Smooth muscle cell (in vitro differentiated cells): ENCODE measurements around the gene CNTNAP2. TPM values are rescaled to one million over a fixed set of nuclear protein-coding genes. Genes with fewer than 3 reads are reported as not detected.

ENCODE experiments used
- DNase-seq: peaks from one replicate; lab custom pipeline; 2025; ENCODE audit not compliant: unreplicated experiment; lab: John Stamatoyannopoulos, UW
- H2AFZ ChIP-seq: fragments of 200-600 bp; sonication (generic); 2 replicates; pipeline ENCODE4 v1.6.0; 2016; ENCODE audit warnings: antibody characterized with exemption, low read depth, mild to moderate bottlenecking
- H3F3A ChIP-seq: fragments of 200-600 bp; sonication (generic); 2 replicates; pipeline ENCODE4 v1.6.0; 2017; ENCODE audit warnings: antibody characterized with exemption, low read depth
- H3K27ac ChIP-seq: fragments of 200-600 bp; sonication (generic); 2 replicates; pipeline ENCODE4 v1.5.1; 2016; ENCODE audit warnings: low read depth, mild to moderate bottlenecking
- H3K27me3 ChIP-seq: fragments of 200-600 bp; sonication (generic); 2 replicates; pipeline ENCODE4 v1.6.1; 2016; ENCODE audit warnings: low read depth, mild to moderate bottlenecking
- H3K36me3 ChIP-seq: fragments of 200-600 bp; sonication (generic); 2 replicates; pipeline ENCODE4 v1.5.1; 2016; ENCODE audit warnings: low read depth
- H3K4me1 ChIP-seq: fragments of 200-600 bp; sonication (generic); 2 replicates; pipeline ENCODE4 v1.5.1; 2016; ENCODE audit warnings: low read depth
- H3K4me2 ChIP-seq: fragments of 200-600 bp; sonication (generic); 2 replicates; pipeline ENCODE4 v1.6.0; 2016; ENCODE audit warnings: mild to moderate bottlenecking
- H3K4me3 ChIP-seq: fragments of 200-600 bp; sonication (generic); 2 replicates; pipeline ENCODE4 v1.5.1; 2016; ENCODE audit warnings: mild to moderate bottlenecking
- H3K79me2 ChIP-seq: fragments of 200-600 bp; sonication (generic); 2 replicates; pipeline ENCODE4 v1.6.0; 2016; ENCODE audit warnings: low read depth, mild to moderate bottlenecking
- H3K9ac ChIP-seq: fragments of 200-600 bp; sonication (generic); 2 replicates; pipeline ENCODE4 v1.6.0; 2016; ENCODE audit warnings: low read depth
- H3K9me3 ChIP-seq: fragments of 200-600 bp; sonication (generic); replicated peaks from 2 replicates; pipeline ENCODE4 v1.5.1; 2016; ENCODE audit warnings: low read depth
- H4K20me1 ChIP-seq: fragments of 200-600 bp; sonication (generic); 2 replicates; pipeline ENCODE4 v1.6.0; 2016; ENCODE audit warnings: low read depth
- CTCF ChIP-seq: fragments of 200-600 bp; sonication (generic); IDR thresholded peaks from 2 replicates; pipeline ENCODE4 v1.5.1; 2017; ENCODE audit warnings: borderline replicate concordance, mild to moderate bottlenecking, antibody characterized with exemption; ENCODE audit not compliant: insufficient read depth, poor library complexity, severe bottlenecking
- WGBS: methylation state at CpG from one replicate; pipeline ENCODE4 v1.1.7; 2016; ENCODE audit warnings: low lambda C conversion rate; 5-methylcytosine and 5-hydroxymethylcytosine counted together
- polyA plus RNA-seq: library from polyadenylated mRNA; unstranded; fragments of >200 nt; fragmentation: Nextera tagmentation; extraction: Ambion mirVana; gene quantifications from 2 replicates; pipeline ENCODE4 v1.2.1, GENCODE V29; 2016
- total RNA-seq: library from RNA; depleted of rRNA; stranded (reverse); fragments of >200 nt; gene quantifications from 2 replicates; pipeline ENCODE4 v1.2.3, GENCODE V29; 2014

CNTNAP2 gene
- total and polyA plus RNA-seq, 2 experiments from 2014 or later = 1.7 to 9.0 TPM

GRCh38 chr7:147857152-147858140 lies 1740.8 kb downstream of the CNTNAP2 start:
- Histone ChIP-seq H3K27me3 (no peaks in the 10 kb centered on the region), H3K9ac (no peak overlapping the region), H3K27ac (no peak overlapping the region), H3K4me2 (no peak overlapping the region), H3K9me3 (no peaks in the 10 kb centered on the region), H2AFZ (no peak overlapping the region), H3K36me3 (no peaks in the 10 kb centered on the region), H4K20me1 (no peaks in the 10 kb centered on the region), H3K4me1 (no peaks in the 10 kb centered on the region), H3K79me2 (no peaks in the 10 kb centered on the region), H3F3A (no peaks in the 10 kb centered on the region), H3K4me3 (no peak overlapping the region)
- 82% methylated on average over 8 of the region's 8 CpGs for WGBS
- no peak for TF ChIP-seq CTCF
- no peak for DNase-seq

- H3K36me3 ChIP-seq = no peaks in the 10 kb centered on the region
- no peak overlapping the region for H3K27ac ChIP-seq
- no peaks in the 10 kb centered on the region for H3K79me2 ChIP-seq
- no peak overlapping the region for H2AFZ ChIP-seq
- 93% methylated on average over 3 of the region's 3 CpGs for WGBS
- H3K9me3 ChIP-seq = no peaks in the 10 kb centered on the region
- H3K4me3 ChIP-seq = no peak overlapping the region
- H3F3A ChIP-seq = no peaks in the 10 kb centered on the region
- no peak overlapping the region for H3K9ac ChIP-seq
- no peaks in the 10 kb centered on the region for H3K27me3 ChIP-seq
- no peak overlapping the region for H3K4me2 ChIP-seq
- no peak for TF ChIP-seq CTCF
- no peaks in the 10 kb centered on the region for H3K4me1 ChIP-seq
- DNase-seq = no peak
- no peaks in the 10 kb centered on the region for H4K20me1 ChIP-seq
These were observed 1741.8 kb downstream of the CNTNAP2 start for GRCh38 chr7:147858421-147858820.

GRCh38 chr7:147859033-147859432 lies 1742.4 kb downstream of the CNTNAP2 start:
- no peak overlapping the region for H2AFZ ChIP-seq
- H3K36me3 ChIP-seq = no peaks in the 10 kb centered on the region
- no peaks in the 10 kb centered on the region for H3K4me1 ChIP-seq
- no peak overlapping the region for H3K4me2 ChIP-seq
- no peaks in the 10 kb centered on the region for H3K9me3 ChIP-seq
- no peak overlapping the region for H3K9ac ChIP-seq
- H4K20me1 ChIP-seq = no peaks in the 10 kb centered on the region
- DNase-seq = no peak
- H3K79me2 ChIP-seq = no peaks in the 10 kb centered on the region
- 92% methylated on average over 4 of the region's 4 CpGs for WGBS
- H3F3A ChIP-seq = no peaks in the 10 kb centered on the region
- TF ChIP-seq CTCF = no peak
- no peaks in the 10 kb centered on the region for H3K27me3 ChIP-seq
- no peak overlapping the region for H3K27ac ChIP-seq
- H3K4me3 ChIP-seq = no peak overlapping the region
